ENCODE data around the gene HIBCH. TPM values are rescaled to one million over a fixed set of nuclear protein-coding genes. Genes with fewer than 3 reads are reported as not detected.

Gene HIBCH
- total RNA-seq, 1 experiment from 2014 or later, result 24.7 TPM

- no peak for TF ChIP-seq FOSL1 (IDR thresholded peaks at IDR 0.05; ENCODE audit: low read depth)
- no peak for TF ChIP-seq SIN3A (IDR thresholded peaks at IDR 0.05; ENCODE audit: low read depth)
- TF ChIP-seq TCF7L2 (IDR thresholded peaks at IDR 0.05; ENCODE audit: borderline replicate concordance, extremely low read depth, insufficient read depth, insufficient read length), result no peak
- TF ChIP-seq RAD21 (IDR thresholded peaks at IDR 0.05; ENCODE audit: low read depth), result no peak
- TF ChIP-seq SRF (IDR thresholded peaks at IDR 0.05; ENCODE audit: low read depth), result no peak
- TF ChIP-seq EZH2 (IDR thresholded peaks at IDR 0.05), result no peak
- TF ChIP-seq CBX3 (IDR thresholded peaks at IDR 0.05; ENCODE audit: low read depth), result no peak
- TF ChIP-seq, protein P1, sequence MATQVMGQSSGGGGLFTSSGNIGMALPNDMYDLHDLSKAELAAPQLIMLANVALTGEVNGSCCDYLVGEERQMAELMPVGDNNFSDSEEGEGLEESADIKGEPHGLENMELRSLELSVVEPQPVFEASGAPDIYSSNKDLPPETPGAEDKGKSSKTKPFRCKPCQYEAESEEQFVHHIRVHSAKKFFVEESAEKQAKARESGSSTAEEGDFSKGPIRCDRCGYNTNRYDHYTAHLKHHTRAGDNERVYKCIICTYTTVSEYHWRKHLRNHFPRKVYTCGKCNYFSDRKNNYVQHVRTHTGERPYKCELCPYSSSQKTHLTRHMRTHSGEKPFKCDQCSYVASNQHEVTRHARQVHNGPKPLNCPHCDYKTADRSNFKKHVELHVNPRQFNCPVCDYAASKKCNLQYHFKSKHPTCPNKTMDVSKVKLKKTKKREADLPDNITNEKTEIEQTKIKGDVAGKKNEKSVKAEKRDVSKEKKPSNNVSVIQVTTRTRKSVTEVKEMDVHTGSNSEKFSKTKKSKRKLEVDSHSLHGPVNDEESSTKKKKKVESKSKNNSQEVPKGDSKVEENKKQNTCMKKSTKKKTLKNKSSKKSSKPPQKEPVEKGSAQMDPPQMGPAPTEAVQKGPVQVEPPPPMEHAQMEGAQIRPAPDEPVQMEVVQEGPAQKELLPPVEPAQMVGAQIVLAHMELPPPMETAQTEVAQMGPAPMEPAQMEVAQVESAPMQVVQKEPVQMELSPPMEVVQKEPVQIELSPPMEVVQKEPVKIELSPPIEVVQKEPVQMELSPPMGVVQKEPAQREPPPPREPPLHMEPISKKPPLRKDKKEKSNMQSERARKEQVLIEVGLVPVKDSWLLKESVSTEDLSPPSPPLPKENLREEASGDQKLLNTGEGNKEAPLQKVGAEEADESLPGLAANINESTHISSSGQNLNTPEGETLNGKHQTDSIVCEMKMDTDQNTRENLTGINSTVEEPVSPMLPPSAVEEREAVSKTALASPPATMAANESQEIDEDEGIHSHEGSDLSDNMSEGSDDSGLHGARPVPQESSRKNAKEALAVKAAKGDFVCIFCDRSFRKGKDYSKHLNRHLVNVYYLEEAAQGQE (IDR thresholded peaks at IDR 0.05; ENCODE audit: low read depth), result no peak
- TF ChIP-seq JUND (IDR thresholded peaks at IDR 0.05), result no peak
- TF ChIP-seq ZFX (IDR thresholded peaks at IDR 0.05), result no peak
- no peak for TF ChIP-seq ATF3 (IDR thresholded peaks at IDR 0.05)
- no peak for TF ChIP-seq EZH2phosphoT487 (IDR thresholded peaks at IDR 0.05; ENCODE audit: borderline replicate concordance)
- TF ChIP-seq POLR2A (IDR thresholded peaks at IDR 0.05; ENCODE audit: borderline replicate concordance, extremely low read depth, insufficient read depth, insufficient read length), result no peak
- TF ChIP-seq POLR2AphosphoS5 (IDR thresholded peaks at IDR 0.05; ENCODE audit: low read depth, low read length), result no peak
- TF ChIP-seq, protein P2, sequence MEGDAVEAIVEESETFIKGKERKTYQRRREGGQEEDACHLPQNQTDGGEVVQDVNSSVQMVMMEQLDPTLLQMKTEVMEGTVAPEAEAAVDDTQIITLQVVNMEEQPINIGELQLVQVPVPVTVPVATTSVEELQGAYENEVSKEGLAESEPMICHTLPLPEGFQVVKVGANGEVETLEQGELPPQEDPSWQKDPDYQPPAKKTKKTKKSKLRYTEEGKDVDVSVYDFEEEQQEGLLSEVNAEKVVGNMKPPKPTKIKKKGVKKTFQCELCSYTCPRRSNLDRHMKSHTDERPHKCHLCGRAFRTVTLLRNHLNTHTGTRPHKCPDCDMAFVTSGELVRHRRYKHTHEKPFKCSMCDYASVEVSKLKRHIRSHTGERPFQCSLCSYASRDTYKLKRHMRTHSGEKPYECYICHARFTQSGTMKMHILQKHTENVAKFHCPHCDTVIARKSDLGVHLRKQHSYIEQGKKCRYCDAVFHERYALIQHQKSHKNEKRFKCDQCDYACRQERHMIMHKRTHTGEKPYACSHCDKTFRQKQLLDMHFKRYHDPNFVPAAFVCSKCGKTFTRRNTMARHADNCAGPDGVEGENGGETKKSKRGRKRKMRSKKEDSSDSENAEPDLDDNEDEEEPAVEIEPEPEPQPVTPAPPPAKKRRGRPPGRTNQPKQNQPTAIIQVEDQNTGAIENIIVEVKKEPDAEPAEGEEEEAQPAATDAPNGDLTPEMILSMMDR (IDR thresholded peaks at IDR 0.05 in 2 of 3, conservative IDR thresholded peaks at IDR 0.05 in 1 of 3; ENCODE audit: borderline replicate concordance in 1 of 3, insufficient read depth in 1 of 3, low read depth in 2 of 3, low read length in 2 of 3), result no peak
- no peak for TF ChIP-seq CEBPB (IDR thresholded peaks at IDR 0.05; ENCODE audit: low read depth)
- no peak for TF ChIP-seq YY1 (IDR thresholded peaks at IDR 0.05; ENCODE audit: extremely low read depth, insufficient replicate concordance, low read depth, low read length)
- TF ChIP-seq SP1 (IDR thresholded peaks at IDR 0.05; ENCODE audit: low read depth), result no peak
- no peak for TF ChIP-seq MAX (IDR thresholded peaks at IDR 0.05)
- no peak for TF ChIP-seq EGR1 (IDR thresholded peaks at IDR 0.05; ENCODE audit: low read depth)
- ATAC-seq (no peak), DNase-seq (ENCODE audit: low read depth, low spot score) (no peak)
- no peak overlapping the region for H3K9ac ChIP-seq (ENCODE audit: low read length)
- H3K79me2 ChIP-seq (ENCODE audit: insufficient read depth, low read length), result 0 out of 2 replicates have a peak, but pooled peaks cover 6% of the 10 kb centered on the region
- POLR2A ChIA-PET, result no interaction called here
- H3K4me1 ChIP-seq (ENCODE audit: control insufficient read depth in 1 of 2, insufficient read depth in 2 of 2, low read length in 2 of 2), result peaks cover 5 to 11% of the 10 kb centered on the region in 2 experiments
- no peaks in the 10 kb centered on the region for H3K27me3 ChIP-seq (ENCODE audit: insufficient read depth, low read length)
- H3K9me2 ChIP-seq (ENCODE audit: insufficient read depth), result no peaks in the 10 kb centered on the region
- no peaks in the 10 kb centered on the region for H4K20me1 ChIP-seq (ENCODE audit: insufficient read depth)
- H3K9me3 ChIP-seq (ENCODE audit: control insufficient read depth in 1 of 2, insufficient read depth in 1 of 2, low read depth in 1 of 2, low read length in 2 of 2), result no peaks in the 10 kb centered on the region
- H3K4me3 ChIP-seq (replicated peaks in 1 of 2; ENCODE audit: low read depth in 1 of 2, low read length in 2 of 2), result no peak overlapping the region
- no peak overlapping the region for H3K27ac ChIP-seq (ENCODE audit: low read depth, low read length)
- H3K4me2 ChIP-seq (ENCODE audit: low read length), result no peak overlapping the region
- no peak overlapping the region for H2AFZ ChIP-seq (ENCODE audit: low read depth, low read length, poor library complexity, severe bottlenecking)
- CTCF ChIA-PET, result no interaction called here
- intact Hi-C loops (cut with micrococcal nuclease), result no loop called here
- H3K36me3 ChIP-seq (ENCODE audit: control insufficient read depth in 1 of 2, insufficient read depth in 2 of 2, low read length in 2 of 2), result no peaks in the 10 kb centered on the region
- BruUV-seq (replicated peaks), result no TSS peak
- RAD21 ChIA-PET (ENCODE audit: low non-redundant PET in 1 of 2, low total read pairs in 2 of 2, uncharacterized antibody in 2 of 2, unreplicated experiment in 2 of 2), result no interaction called here
These were observed 47.2 kb downstream of the HIBCH start for GRCh38 chr2:190272457-190272842.

All from HCT116 (cell line).